Fibroblast of pulmonary artery (primary cell): ENCODE measurements around the gene POLA2.
A peak's percentile ranks its signal among the peaks of the same experiment; 100 is the strongest.

Experiments
- DNase-seq: peaks from one replicate; pipeline ENCODE4 v3.0.0-alpha.2; 2010; ENCODE audit warnings: low read depth
- H3K4me3 ChIP-seq: replicated peaks from 2 replicates; pipeline ENCODE4 v1.5.1; 2011; ENCODE audit warnings: low read depth, mild to moderate bottlenecking, control low read depth, low read length, moderate library complexity
- TF ChIP-seq, protein P1 (sequence below): IDR thresholded peaks from 2 replicates; pipeline ENCODE4 v1.5.1; 2011; ENCODE audit warnings: mild to moderate bottlenecking, control low read depth, low read length, inconsistent platforms; ENCODE audit errors: missing control alignments

Gene POLA2

DNA sequence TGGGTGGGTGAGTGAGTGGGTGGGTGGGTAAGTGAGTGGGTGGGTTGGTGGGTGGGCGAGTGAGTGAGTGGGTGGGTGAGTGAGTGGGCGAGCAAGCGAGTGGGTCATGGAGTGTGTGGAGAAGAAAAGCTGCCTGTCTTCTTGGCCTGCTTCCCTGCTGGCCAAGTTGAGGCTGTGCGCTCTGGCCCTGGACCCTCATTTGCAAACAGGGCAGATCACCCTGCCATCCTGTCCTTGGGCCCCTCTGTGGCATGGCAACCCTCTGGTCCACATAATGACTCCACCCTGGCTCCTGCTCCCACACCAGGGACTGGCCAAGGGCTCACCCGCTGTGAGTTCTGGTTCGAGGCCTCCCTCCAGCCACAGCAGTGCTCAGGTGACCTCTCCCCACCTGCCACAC is 44.9 kb upstream of the POLA2 start:
- DNase-seq: no peak
- H3K4me3 ChIP-seq: no peak overlapping the region
- TF ChIP-seq, protein P1, sequence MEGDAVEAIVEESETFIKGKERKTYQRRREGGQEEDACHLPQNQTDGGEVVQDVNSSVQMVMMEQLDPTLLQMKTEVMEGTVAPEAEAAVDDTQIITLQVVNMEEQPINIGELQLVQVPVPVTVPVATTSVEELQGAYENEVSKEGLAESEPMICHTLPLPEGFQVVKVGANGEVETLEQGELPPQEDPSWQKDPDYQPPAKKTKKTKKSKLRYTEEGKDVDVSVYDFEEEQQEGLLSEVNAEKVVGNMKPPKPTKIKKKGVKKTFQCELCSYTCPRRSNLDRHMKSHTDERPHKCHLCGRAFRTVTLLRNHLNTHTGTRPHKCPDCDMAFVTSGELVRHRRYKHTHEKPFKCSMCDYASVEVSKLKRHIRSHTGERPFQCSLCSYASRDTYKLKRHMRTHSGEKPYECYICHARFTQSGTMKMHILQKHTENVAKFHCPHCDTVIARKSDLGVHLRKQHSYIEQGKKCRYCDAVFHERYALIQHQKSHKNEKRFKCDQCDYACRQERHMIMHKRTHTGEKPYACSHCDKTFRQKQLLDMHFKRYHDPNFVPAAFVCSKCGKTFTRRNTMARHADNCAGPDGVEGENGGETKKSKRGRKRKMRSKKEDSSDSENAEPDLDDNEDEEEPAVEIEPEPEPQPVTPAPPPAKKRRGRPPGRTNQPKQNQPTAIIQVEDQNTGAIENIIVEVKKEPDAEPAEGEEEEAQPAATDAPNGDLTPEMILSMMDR: no peak

DNA sequence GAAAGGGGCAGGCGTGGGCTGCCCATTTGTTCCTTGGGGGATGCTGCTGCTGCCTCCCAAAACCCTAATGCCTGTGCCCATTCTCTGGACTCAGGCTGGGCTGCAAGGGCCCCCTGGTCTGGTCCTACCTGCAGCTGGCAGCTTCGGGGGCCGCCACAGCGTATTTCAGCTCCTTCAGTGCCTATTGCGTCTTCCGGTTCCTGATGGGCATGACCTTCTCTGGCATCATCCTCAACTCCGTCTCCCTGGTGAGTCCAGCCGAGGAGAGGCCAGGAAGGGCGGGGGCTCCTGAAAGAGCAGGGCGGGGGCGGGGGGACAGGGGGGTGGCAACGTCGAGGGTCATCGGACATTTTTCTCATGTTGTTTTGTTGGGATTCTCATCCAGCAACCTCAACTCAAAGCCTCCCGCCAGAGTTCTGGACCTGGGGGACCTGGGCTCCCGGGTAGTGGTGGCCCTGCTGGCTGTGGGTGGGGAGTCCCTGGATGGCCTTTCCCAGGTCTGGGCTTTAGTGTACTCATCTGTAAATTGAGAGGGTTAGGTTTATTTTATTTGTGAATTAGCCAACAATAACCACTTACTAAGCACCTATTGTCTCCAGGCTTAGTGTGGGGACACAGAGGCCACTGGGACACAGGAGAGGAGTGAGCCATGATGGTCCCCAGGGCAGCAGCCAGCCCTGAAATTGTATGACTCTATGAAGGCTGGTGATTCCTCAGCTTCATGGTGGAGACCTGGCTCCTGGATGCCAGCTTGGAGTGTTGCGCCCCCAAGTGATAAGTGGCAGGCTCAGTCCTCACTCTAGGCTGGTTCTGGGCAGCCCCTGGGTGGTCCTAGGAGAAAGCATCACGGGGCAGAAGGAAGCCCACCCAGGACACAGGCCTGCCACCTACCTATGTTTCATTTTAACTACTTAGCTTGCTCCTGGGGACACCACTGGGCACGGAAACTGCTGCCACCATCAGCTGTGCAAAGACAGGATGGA is 44.0 kb upstream of the POLA2 start:
- DNase-seq: no peak
- no peak overlapping the region for H3K4me3 ChIP-seq
- TF ChIP-seq, protein P1: no peak

DNA sequence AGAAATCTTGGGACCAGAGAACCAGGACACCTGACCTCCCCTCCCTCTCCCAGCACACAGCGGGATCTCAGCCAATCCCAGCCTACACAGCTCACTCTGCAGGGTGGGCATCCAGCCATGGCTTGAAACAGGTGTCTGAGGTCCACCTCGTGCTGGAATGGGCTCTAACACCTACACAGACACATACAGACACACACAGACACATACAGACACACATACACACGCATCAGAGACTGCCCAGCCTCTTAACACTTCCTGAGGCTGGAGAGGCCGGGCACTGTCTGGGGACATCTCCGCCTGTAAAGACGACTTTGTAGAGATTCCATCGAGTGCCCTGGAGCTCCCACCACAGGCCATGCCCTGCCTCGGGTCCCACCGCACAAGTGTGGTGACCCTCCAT is 43.3 kb upstream of the POLA2 start:
- no peak for DNase-seq
- TF ChIP-seq, protein P1: no peak
- no peak overlapping the region for H3K4me3 ChIP-seq

DNA sequence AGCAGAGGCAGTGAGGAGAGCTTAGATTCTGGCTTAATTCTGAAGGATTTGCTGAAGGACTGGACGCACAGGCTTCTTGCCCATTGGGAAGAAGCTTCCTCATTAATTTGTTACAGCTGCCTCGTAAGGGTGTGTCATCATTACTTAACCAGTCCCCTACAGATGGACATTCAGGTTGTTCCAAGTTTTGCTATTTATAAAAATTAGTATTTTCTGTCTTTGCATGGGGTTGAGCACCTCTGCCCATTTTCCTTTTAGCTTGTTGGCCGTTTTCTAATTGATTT is 41.9 kb upstream of the POLA2 start:
- DNase-seq: no peak
- no peak overlapping the region for H3K4me3 ChIP-seq
- TF ChIP-seq, protein P1: no peak

DNA sequence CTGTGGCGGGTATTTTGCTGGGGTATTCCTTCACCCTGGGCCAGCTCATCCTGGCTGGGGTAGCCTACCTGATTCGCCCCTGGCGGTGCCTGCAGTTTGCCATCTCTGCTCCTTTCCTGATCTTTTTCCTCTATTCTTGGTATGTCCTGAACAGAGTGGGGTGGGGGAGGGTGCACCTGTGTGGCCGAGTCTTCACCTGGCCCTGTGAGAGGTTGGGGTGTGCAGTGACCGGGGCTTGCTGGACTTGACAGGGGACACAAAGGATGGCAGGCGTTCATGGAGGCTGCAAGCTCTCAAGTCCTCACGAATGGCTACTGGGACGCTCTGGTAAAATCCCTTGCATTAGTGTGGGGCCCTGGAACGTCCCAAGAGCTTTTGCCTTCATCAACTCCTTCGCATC is 40.7 kb upstream of the POLA2 start:
- no peak overlapping the region for H3K4me3 ChIP-seq
- TF ChIP-seq, protein P1: no peak
- no peak for DNase-seq

- H3K4me3 ChIP-seq: no peak overlapping the region
- TF ChIP-seq, protein P1: no peak
- no peak for DNase-seq
These were observed 38.8 kb upstream of the POLA2 start for GRCh38 chr11:65223011-65223410.

- DNase-seq: peak; percentile 74
- TF ChIP-seq, protein P1: no peak
- no peak overlapping the region for H3K4me3 ChIP-seq
These were observed 36.9 kb upstream of the POLA2 start for GRCh38 chr11:65224930-65225278.
